CD4-positive, alpha-beta T cell treated with Interleukin-2 at 100 ng/mL for 4 hours (primary cell): ENCODE data around the gene NEXN.
A peak's percentile ranks its signal among the peaks of the same experiment; 100 is the strongest.
"Not testable (repeated sequence)": the region's sequence is repeated elsewhere in the genome, so short reads cannot be mapped to it uniquely, and the experiment has no call there.

Experiments
- DNase-seq: peaks from one replicate; pipeline ENCODE4 v3.0.0-alpha.2; 2020; ENCODE audit warnings: low spot score

Gene NEXN

DNA sequence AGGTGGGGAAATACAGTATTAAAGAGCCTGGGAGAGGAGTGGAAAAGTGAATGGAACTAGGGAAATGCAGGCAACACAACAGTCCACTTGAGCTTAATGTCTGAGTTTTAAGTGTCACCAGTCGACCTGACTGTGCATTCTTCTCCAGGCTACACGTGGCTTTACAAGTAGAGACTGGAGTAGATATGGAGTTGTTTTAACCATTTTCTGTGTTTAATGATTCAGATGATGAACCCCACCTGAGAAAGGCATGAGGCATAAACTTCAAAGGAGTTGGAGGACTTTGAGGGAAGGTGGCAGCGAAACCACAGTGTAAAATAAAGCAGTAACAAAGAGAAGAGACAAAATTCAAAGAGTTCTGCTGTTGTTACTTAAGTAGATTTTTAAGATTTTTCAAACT lies 77.9 kb downstream of the NEXN start:
- DNase-seq: no peak

DNA sequence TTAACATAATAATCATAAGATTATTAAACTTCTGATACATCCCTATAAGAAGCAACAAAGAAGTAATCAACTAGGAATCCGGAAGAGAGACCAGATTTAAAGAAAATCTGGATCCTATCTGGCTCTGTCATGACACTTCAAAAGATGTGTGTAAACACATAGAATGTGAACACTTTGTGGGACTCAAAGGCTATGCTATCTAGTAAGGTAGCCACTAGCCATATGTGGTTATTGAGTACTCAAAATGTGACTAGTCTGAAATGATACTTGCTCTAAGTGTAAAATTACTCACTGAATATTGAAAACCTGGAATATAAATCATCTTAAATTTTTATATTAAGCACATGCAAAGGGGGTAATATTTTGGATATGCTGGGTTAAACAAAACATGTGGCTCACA lies 81.8 kb downstream of the NEXN start:
- no peak for DNase-seq

DNA sequence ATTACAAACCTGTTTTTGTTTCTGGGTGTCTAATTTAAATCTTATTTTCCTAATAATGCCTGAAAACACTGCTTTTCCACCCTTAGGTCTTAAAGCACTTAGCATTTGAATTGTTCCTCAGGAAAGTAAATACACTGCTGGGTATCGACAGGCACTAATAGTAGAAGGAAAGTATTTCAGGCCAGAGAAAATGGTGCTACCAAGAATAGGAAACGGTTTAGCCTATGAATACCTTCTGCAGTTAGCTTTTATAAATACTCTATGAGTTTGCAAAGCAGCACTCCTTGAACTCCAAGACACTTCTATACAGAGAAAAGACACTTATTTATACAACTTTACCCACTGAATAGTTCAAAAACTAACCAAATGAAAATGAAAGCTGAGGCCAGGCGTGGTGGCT lies 83.7 kb downstream of the NEXN start:
- DNase-seq: no peak

DNA sequence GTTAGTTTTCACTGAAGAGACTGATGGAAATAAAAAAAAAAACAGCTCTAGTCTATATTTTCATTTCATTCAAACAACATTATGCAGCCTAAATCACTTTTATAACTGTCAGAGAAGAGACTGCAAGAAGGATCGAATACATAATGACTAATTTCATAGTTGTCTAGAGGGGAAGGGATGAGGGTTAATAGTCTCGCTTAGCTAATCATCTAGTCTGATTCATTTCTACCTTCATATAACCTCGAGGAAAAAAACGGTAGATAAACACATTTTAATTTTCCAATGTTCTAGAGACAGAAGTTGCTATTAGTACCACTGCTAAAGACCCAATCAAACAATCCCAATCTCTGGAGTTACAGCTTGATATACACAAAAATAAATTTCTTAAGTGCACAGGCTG lies 87.0 kb downstream of the NEXN start:
- DNase-seq: peak; percentile 33

DNA sequence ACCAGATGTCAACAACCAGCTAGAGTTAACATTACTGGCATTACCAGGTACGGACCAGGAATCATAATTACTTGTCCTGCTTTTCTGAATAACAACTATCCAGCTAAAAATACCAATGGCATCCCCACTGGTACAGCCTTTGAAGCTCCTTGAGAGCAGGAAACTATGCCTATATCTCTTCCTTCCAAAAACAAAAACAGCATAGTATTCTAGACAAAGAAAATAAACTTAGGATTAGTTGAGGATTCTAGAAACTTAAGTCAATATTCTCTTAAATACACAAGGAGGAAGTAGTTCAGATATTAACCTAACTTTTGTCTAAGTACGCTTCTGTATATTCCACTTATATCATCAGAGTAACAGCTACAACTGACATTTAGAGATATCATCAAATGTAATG lies 87.5 kb downstream of the NEXN start:
- no peak for DNase-seq

DNA sequence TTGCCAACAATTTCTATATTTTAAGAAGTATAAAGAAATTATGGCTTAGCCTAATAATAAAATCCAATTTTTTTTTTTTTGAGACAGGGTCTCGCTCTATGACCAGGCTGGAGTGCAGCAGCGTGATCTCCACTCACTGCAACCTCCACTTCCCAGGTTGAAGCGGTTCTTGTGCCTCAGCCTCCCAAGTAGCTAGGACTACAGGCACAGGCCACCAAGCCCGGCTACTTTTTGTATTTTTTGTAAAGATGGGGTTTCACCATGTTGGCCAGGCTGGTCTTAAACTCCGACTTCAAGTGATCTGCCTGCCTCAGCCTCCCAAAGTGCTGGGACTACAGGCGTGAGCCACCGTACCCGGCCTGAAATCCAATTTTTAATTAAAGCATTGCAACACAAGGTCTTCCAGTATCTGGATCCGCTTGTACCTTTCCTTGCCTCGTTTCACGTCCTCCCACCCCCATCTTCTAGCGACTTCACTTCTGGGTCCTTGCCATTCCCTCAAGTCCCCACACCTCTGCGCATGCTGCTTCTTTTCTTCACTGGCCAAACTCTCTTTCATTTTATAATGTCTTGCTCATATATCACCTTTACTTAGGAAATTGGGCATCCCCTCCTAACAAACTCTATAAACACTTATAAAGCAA lies 88.1 kb downstream of the NEXN start:
- no peak for DNase-seq

DNA sequence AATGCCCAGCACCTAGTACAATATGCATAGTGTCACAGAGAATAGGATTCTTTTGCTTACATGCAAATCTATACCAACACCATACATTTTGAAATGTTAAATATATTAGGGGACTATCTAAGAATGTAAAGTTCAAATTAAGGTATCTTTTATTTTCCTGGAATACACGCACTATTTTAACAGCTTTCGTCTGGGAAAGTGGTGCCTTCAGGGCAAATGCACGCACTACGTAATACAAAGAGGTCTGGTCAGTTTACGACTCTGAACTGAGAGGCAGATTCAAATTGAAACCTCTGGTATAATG lies 89.5 kb downstream of the NEXN start:
- DNase-seq: no peak

DNA sequence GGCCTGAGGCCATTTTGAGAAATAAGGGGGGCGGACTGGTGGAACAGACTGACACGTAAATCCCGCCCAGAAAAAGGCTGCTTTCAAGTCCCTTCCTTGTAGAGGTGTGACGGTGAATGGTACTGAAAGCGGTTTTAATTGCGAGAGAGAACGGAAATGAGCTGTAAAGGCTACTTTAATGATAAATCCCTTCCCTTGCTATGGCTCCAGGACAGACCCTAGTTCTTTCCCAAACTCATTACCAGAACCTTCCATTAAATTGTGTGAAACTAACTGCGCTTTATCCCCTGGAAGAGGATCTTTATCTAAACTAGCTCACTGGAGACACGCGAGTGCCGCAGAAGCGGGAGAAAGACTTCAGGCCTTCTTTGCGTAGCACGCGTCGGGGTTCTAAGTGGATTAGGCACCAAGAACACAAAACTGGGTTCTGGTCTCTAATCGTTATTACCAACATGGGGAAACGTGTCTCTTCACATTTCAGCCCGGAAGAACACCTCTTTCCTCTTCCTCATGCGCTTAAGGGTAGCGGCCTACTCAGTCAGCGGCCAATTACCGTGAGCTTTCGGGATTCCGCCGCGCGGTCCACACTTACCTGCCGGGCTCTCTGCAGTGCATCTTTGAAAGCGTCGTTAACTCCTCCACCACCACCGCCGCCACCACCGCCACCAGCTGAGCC lies 90.0 kb downstream of the NEXN start:
- DNase-seq: peak; percentile 89

DNA sequence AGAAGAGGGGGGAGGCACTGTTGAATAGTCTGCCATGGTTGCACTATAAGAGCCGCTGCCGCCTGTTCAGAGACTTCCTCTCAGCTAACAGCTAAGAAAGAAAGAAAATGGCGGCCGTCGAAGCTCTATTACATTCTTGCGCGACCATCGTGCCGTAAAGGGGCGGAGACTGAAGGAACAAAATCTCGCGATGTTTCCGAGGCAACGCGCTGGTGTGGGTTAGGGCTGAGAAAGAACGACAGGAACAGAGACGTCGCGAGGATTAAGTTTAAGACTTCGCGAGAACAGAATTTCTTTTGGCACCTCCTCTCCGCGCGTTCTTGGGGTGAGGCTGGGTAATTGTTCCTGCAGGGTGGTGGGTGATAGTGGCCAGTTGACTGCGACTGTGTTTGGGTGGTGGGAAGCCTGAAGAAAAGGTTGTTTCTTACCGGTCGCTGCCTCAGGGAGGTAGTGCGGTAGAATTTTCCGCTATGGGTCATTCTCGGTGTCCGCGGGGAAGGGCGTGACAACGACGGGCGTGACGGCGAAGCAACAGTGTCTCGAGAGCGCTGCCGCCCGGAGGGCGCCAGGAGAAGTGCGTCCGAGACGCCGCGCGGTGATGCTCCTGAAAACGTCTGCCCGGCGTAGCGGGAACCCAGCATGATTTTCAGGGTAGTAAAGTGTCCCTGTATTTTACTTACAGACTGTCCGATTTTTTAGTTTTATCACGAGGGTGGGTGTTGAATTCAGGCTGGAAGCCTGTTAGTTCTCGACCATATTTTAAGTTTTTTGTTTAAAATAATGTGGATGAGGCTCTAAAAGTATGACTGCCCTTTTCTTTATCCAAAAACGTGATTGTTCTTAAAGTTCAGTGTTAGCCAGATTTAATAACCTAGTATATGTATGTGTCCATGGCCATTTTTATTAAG lies 90.8 kb downstream of the NEXN start, which contains the start of gene FUBP1:
TSS of gene FUBP1 (minus strand) at position 104 of the 908 bp plus-strand sequence. CDS start at position 36, 68 bp downstream.
- peak; percentile 99 for DNase-seq

DNA sequence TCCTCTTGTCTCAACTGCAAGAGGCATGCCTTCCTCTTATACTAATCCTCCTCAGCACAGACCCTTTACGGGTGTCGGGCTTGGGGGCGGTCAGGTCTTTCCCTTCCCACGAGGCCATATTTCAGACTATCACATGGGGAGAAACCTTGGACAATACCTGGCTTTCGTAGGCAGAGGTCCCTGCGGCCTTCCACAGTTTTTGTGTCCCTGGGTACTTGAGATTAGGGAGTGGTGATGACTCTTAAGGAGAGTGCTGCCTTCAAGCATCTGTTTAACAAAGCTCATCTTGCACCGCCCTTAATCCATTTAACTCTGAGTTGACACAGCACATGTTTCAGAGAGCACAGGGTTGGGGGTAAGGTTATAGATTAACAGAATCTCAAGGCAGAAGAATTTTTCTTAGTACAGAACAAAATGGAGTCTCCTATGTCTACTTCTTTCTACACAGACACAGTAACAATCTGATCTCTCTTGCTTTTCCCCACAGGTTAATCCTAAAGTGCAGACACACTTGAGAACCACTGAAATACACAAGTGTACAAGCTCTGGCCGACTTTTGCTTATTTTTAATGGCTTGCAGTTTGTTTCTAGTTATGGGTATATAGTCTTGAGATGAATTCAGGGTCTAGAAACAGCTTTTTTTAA lies 95.0 kb downstream of the NEXN start:
- not testable (repeated sequence) for DNase-seq

DNA sequence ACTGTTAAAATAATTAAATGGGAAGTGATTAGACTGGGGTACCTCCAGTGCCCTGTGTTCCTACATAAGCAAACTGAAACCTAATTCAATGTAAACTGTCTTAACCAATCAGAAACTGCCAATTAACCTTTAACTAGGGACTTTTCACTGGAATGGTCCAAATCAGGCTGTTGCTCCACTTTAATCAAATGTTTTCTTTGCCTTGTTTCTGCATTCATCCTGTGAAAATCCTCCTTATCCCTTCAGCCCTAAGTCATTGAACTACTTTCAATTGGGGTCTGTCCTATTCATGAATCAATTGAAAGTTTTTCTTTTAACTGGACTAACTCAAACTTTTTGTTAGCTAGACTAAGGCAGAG lies 95.6 kb downstream of the NEXN start:
- no peak for DNase-seq

DNA sequence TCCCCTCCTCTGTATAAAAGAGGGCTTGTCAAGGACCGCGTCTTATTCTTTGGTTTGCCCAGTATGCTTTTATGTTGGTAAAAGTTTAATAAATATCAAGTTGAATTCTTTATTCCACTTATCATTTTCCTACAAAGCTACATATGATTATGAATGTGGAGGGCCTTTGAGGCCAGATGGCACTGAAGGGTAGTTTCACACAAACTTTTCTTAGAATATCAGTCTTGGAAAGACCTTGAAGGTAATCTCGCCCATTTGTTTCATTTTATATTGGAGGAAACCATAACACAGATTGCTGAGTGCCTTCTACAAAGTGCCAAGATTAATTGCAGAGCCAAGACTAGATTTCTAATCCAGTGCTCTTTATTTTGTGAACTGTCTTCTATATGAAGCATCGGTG lies 96.2 kb downstream of the NEXN start:
- DNase-seq: no peak

DNA sequence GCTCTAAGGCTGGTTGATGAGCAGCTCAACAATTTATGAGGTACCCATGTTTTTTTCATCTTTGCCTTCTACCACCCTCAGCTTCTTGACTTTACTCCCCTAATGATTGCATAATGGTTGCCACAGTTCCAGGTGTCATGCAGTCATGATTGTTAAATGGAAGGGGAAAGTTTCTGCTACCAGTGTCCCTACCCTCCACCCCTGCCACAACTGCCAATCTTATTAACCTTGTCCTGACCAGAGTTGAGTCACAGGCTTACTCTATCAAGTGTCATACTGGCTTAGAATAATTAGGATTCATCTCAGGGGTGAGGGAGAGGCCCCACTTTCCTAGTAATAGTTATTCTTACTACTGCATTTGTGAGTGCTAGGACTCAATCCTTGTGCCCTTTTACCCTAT lies 98.4 kb downstream of the NEXN start:
- no peak for DNase-seq

DNA sequence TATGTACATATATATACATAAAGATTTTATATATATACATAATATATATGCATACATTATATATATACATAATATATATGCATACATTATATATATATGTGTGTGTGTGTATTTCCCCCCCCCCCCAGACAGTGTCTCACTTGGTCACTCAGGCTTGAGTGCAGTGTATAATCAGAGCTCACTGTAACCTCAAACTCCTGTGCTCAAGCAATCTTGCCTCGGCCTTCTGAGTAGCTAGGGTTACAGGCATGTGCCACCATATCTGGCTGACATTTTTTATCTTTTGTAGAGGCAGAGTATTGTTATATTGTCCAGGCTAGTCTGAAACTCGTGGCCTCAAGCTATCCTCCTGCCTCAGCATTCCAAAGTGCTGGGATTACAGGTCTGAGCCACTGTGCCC lies 99.5 kb downstream of the NEXN start:
- DNase-seq: no peak

DNA sequence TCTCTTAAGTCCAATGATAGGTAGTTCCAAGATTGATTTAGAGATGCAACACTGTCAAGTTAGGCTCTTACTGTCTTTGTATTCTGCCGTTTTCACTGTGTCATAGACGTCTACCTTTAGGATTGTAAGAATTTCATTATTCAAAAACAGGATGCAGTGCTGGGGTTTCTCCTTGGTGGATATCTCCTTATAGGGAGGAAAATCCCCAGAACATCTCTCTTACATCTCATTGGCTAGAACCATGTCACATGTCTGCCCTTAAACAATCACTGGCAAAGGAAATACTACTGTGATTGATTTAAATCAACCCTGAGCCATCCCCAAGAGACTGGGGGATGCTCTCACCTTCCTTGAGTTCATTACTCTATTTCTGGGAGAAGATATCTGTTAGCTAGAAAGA lies 101.3 kb downstream of the NEXN start:
- DNase-seq: no peak

DNA sequence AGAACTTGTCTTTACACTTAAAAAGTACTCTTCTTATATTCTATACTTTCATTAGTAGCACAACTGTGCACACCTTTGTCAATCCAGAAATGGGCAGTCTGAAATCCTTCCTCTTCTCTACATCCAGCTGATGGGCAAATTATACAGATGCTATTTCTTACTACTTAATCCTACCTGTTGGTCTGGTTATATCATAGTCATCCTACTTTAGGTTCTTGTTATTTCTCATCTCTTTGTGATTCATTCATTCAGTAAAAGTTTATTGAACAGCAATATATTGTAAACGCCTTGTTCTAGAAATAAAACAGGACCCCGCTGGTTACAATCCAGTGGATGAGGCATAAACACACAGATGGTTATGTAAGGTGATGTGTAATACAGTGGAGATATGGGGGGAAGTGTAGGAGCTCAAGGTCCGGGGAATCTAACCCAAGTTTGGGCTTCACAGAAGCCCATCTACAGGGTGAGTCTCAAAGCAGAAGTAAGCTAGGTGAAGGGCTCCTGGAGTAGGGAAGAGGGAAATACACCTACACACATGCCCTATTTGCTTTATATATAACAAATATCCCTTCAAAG lies 102.3 kb downstream of the NEXN start:
- DNase-seq: no peak

DNA sequence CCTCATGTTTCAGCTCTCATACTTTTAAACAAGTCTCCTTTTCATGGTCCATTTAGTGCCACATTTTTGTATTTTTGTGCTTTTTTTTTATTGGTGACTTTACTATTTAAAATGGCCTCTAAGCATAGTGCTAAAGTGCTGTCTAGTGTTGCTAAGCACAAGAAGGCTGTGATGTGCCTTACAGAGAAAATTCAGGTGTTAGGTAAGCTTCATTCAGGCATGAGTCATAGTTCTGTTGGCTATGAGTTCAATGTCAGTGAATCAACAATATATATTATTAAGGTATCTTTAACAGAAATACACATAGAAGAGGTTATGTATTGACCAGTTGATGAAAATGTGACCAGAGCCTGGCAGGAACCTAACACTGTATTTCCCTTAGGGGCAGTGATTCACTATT lies 103.2 kb downstream of the NEXN start:
- no peak for DNase-seq
